DMS153 treated with DMSO at 0.1 percent for 48 hours (cell line): ENCODE measurements around the gene RNF148.
"Not testable (repeated sequence)": the region's sequence is repeated elsewhere in the genome, so short reads cannot be mapped to it uniquely, and the experiment has no call there.

Experiments
- DNase-seq: peaks from one replicate; lab custom pipeline; 2025; ENCODE audit not compliant: unreplicated experiment; lab: John Stamatoyannopoulos, UW

RNF148 gene

DNA sequence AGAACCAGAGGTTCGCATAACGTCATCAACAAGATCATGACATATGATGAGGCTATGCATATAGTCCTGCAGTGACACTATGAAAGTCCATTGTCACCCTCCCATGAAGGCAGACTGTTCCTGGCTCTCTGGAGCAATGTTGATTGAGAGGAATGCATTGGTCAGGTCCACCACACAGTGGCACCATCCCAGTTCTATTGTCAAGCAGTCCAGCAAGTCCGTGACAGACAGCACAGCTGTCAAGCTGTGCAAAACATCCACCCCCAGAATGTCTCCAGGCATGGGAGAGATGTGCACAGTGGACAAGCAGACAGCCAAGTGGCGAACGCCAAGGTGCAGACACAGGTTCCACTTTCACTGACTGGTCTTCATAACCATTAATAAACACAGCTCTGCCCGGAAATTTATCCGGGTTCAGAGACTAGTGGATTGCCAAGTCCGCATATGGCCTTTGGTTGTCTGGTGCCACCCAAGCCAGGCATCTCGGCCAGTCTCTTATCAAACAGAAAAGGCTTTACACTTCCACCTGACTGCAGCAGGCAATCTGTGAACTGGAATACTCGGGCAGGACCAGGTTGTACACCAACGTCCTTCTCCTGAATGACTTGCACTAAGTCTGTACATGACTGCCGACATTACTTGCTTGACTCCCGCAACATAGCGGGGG, 11.0 kb downstream of the RNF148 start:
- no peak for DNase-seq

DNA sequence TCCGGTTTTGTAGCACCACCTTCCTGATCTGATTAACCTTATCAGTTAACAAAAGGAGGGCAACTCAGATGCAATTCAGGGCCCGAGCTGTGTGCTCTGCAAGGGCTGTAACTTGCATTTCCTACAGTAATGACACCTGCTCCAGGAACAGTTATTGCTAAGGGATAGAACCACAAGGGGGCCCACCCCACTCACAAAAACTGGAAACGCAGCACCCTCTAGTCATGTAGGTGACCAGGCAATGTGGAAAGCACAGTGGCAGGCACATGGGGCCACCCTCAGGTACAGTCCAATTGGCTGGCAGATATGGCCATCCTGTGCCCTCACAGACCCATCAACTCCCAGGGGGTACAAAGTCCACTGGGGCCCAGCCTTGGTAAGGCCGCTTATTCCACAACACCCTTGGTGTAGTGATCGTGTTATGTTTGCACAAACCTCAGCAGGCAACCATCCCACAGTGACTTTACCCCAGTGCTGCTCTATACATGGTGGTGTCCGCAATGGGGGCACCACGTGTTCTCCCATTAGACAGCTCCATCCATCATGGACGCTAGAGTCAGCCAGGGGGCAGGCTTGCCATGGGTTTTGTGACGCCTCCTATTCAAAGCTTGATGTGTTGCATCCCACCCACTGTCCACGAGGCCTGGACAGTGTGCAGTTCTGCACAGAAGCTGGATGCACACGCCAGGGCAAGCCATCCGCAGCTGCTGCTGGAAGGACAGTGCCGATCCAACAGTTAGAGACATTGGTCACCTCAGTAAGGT, 13.2 kb downstream of the RNF148 start:
- no peak for DNase-seq

GRCh38 chr7:122688400-122688998, 14.2 kb downstream of the RNF148 start:
- no peak for DNase-seq

GRCh38 chr7:122686360-122686878, 16.3 kb downstream of the RNF148 start:
- DNase-seq = no peak

DNA sequence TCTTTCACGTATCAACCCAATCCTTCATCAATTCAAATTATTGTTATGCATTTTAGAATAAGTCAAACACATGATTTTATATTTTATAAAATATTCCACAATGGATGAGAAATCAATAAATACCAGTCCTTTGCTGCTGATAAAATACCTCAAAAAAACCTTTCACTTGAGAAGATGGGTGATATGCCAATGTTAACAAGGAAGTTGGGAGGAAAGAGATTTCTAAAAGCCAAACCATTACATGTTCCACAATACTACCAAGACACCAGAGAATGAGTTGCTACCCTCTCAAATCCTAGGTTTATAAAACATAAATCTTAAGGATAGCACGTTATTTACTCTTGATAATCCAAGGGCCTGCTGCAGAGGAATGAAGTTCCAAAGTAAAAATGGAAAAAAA, 18.2 kb downstream of the RNF148 start:
- DNase-seq = no peak

DNA sequence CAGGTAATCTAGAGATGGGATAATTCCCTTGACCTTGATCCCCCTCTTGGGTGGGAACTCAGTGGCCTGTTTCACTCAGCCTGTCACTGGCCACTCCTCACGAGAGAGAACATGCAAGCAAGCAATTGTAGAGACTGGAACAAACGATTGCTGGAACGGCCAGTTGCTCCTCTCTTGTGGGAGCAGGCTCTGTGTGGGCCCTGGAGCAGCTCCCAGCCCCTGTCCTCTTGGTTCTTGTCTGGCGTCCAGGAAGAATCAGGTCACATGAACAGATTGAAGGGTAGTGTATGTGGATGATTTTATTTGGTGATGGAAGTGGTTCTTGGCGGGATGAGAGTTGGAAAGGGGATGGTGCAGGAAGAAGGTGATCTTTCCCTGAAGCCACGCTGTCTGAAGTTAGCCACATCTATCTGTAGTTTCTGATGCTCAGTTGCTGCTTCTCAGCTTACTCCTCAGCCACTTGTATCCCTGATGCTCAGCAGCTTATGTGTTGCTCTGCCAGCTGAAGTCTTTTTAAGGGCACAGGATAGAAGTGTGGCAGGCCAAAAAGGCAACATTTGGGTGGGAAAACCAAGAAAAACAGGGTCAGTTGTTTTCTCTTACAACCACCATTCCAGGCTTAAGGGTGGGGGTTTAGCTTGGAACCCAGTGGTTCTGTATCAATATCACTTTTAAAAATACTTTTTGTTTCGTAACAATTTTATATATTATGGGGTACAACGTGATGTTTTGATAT, 19.7 kb downstream of the RNF148 start:
- DNase-seq = no peak

- DNase-seq = not testable (repeated sequence)
These were observed 21.5 kb downstream of the RNF148 start for GRCh38 chr7:122681186-122681585.

- no peak for DNase-seq
These were observed 22.9 kb downstream of the RNF148 start for GRCh38 chr7:122679813-122680212.

DNA sequence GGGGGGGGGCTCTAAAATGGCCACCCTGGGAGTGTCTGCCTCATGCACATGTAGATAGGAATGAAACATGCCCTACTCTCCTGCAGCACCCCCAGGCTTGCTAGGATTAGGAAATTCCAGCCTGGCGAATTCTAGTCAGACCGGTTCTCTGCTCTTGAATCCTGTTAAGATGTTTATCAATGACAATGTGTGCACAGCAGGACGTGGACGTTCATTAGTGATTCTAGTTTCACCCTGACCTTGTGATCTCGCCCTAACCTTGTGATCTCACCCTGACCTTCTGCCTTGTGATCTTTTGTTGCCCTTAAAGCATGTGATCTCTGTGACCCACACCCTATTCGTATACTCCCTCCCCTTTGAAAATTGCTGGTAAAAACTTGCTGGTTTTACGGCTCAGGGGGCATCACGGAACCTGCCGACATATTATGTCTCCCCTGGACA, 23.4 kb downstream of the RNF148 start:
- DNase-seq = not testable (repeated sequence)

GRCh38 chr7:122677149-122677548, 25.6 kb downstream of the RNF148 start:
- DNase-seq = no peak

GRCh38 chr7:122676466-122676865, 26.3 kb downstream of the RNF148 start:
- DNase-seq = peak; percentile 25

DNA sequence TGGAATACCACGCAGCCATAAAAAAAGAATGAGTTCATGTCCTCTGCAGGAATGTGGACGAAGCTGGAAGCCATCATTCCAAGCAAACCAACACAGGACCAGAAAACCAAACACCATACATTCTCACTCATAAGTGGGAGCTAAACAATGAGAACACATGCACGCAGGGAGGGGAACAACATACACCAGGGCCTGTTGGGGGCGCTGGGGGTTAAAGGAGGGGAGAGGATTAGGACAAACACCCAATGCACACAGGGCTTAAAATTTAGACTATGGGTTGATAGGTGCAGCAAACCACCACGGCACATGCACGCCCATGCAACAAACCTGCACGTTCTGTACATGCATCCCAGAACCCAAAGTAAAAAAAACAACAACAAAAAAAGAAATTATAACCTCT, 27.1 kb downstream of the RNF148 start:
- no peak for DNase-seq

GRCh38 chr7:122675011-122675410, 27.7 kb downstream of the RNF148 start:
- DNase-seq = no peak

DNA sequence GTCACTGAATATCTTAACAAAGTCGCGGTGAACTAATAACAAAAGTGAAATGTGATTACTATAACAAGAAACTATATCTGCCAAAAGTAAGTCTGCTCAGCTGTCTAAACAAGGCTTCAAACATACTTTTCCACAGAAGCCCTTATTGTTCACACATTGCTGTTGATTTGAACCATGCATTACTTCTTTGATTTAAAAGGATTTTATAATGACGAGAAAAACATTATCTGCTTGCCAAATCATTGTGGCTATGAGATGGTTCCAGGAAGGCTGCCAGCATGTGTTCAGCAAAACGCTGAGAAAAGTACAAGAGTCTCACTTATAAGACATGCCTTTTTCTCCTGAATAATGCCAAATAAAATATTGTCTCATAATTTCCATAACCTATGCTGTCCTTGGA, 28.2 kb downstream of the RNF148 start:
- no peak for DNase-seq

- DNase-seq = no peak
These were observed 28.8 kb downstream of the RNF148 start for GRCh38 chr7:122673951-122674350.

DNA sequence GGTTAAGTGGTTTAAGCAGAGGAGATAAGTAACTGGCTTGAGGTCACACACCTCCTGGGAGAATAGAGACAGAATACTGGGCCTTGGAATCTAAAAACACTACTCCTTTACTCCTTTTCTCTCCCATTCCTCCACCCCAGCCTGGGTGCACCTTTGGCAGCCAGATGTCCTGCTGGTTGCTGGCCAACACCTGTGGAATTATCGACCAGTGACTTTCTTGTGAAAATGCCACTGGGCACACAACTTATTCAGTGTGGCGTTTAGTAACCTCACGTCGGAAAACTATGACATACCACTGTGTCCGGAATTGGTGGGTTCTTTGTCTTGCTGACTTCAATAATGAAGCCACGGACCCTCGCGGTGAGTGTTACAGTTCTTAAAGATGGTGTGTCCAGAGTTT, 30.2 kb downstream of the RNF148 start:
- no peak for DNase-seq

DNA sequence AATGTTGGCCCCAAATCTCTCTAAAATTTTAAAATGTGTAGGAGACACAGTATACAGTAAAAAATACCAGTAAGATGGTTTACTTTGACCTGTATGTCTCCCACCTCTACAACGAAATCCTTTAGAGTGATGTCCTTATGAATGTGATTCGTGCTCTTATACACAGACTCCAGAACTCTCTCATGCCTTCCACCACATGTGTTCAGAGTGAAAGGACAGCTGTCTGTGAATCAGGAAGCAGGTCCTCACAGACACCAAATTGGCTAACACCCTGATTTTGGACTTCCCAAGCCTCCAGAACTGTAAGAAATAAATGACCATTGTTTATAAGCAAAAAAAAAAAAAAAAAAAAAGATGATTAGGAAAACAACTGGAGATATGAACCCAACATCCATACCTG, 39.0 kb downstream of the RNF148 start:
- DNase-seq = no peak

GRCh38 chr7:122658856-122659255, 43.9 kb downstream of the RNF148 start:
- no peak for DNase-seq

DNA sequence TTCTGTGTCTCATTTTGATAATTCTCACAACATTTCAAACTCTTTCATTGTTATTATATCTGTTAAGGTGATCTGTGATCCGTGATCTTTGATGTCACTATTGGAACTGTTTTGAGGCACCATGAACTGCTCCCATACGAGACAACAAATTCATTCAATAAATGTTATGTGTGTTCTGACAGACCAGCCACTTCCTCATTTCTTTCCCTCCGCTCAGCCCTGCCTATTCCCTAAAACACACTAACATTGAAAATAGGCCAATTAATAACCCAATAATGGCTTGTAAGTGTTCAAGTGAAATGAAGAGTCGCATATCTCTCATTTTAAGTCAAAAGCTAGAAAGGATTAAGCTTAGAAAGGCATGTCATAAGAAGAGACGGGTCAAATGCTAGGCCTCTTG, 49.0 kb downstream of the RNF148 start:
- DNase-seq = no peak

DNA sequence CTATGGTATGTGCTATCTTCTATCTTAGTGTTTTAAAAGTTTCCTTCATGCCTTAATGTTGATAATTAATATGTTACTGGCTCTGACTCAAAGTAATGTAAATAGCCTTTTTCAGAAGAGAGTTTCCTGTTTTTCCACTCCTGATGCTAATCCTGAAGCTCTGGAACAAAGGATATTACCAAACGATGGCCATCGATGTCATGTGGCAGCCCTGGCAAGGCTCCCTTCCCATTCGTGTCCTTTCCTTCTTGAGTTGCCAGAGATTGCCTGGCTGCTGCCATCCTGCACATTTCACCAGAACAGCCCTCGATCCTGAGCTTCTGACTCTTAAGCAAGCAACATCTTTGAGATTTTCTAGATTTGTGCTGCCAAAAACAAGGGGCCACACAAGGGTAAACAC, 49.8 kb downstream of the RNF148 start:
- peak; percentile 21 for DNase-seq
